NT2/D1 (cell line): ENCODE data around the gene SLF1.

Source experiments
- SUZ12 ChIP-seq: IDR thresholded peaks from 2 replicates; pipeline ENCODE4 v1.6.1; 2011; ENCODE audit not compliant: insufficient read length, insufficient read depth; ENCODE audit errors: extremely low read depth
- YY1 ChIP-seq: IDR thresholded peaks from 2 replicates; pipeline ENCODE4 v1.6.1; 2011; ENCODE audit not compliant: insufficient read length, insufficient read depth
- ZNF274 ChIP-seq: IDR thresholded peaks from 2 replicates; pipeline ENCODE4 v1.6.1; 2011; ENCODE audit warnings: mild to moderate bottlenecking, low read depth, low read length

DNA sequence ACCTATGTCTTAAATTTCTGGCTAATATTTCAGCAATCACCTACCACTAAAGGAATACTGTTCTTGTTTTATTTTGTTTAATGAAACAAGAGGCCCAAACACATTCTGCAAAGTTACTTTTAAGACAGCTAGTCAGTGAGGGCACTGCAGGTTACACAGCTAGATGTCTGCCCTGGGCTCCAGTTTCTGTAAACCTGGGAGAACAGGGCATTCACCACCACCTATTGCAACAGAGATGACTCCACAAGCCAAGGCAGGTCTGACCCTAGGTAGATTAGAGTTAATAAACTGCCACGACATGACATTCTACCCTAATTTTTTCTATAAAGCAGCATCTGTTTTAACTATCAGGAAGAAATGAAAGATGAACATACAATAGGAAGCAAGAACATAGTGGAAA lies 90.8 kb downstream of the SLF1 start:
- TF ChIP-seq ZNF274 = no peak
- no peak for TF ChIP-seq YY1
- no peak for TF ChIP-seq SUZ12
